Breast epithelium (tissue), 4 donors: Measurements from ENCODE around the gene FOLR3. TPM values are rescaled to one million over a fixed set of nuclear protein-coding genes. Genes with fewer than 3 reads are reported as not detected.
"Not testable (repeated sequence)": the region's sequence is repeated elsewhere in the genome, so short reads cannot be mapped to it uniquely, and the experiment has no call there.

Source experiments
- DNase-seq, 2 donors: peaks; one replicate each; pipeline ENCODE4 v3.0.0-alpha.2; 2019; ENCODE audit warnings: low spot score in 2 of 2
- H3K27ac ChIP-seq, 2 donors: fragments of 200-600 bp; sonication (generic) in 1 of 2; one replicate each; pipeline ENCODE4 v1.5.1; 2016 to 2019; ENCODE audit warnings: mild to moderate bottlenecking in 1 of 2
- H3K27me3 ChIP-seq, 2 donors: fragments of 200-600 bp; sonication (generic) in 1 of 2; one replicate each; pipeline versions ENCODE4 v1.5.1 to v1.6.0; 2017 to 2019; ENCODE audit warnings: control low read depth in 1 of 2, mild to moderate bottlenecking in 1 of 2
- H3K36me3 ChIP-seq: fragments of 200-600 bp; one replicate; pipeline ENCODE4 v1.5.1; 2019
- H3K4me1 ChIP-seq, 2 donors: fragments of 200-600 bp; sonication (generic); one replicate each; pipeline ENCODE4 v1.5.1; 2016 to 2019; ENCODE audit warnings: control low read depth in 1 of 2
- H3K4me3 ChIP-seq, 3 donors: fragments of 200-600 bp; sonication (generic); 1 replicate in 2 of 3; 2 replicates in 1 of 3; pipeline ENCODE4 v1.5.1; 2016 to 2019; ENCODE audit warnings: mild to moderate bottlenecking in 3 of 3, moderate library complexity in 2 of 3
- H3K9me3 ChIP-seq, 2 donors: fragments of 200-600 bp; sonication (generic) in 1 of 2; one replicate each; pipeline ENCODE4 v1.5.1; 2016 to 2019; ENCODE audit warnings: control low read depth in 1 of 2
- POLR2A ChIP-seq: fragments of 450-650 bp; IDR thresholded peaks from one replicate; pipeline ENCODE4 v1.6.1; 2016; ENCODE audit warnings: antibody characterized with exemption, mild to moderate bottlenecking, moderate library complexity
- POLR2AphosphoS5 ChIP-seq, 3 donors: sonication (generic); formaldehyde crosslinking; IDR thresholded peaks; one replicate each; pipeline ENCODE4 v1.6.1; 2017; ENCODE audit warnings: antibody characterized with exemption in 3 of 3
- intact Hi-C: fragments of 100-400 bp; cut with DNase I; formaldehyde crosslinking; loops from one replicate; pipeline ENCODE4 v1.15.1; 2023; ENCODE audit warnings: low total_unique reads
- total RNA-seq, 3 donors: library from RNA; depleted of rRNA; stranded (reverse); fragments of >200 nt; gene quantifications; one replicate each; pipeline ENCODE4 v1.1.0, GENCODE V29; 2016
- TF ChIP-seq, protein P1 (sequence below), 3 donors: fragments of 450-650 bp; IDR thresholded peaks; one replicate each; pipeline ENCODE4 v1.5.1; 2016 to 2017; ENCODE audit warnings: antibody characterized with exemption in 3 of 3, mild to moderate bottlenecking in 3 of 3, moderate library complexity in 3 of 3

FOLR3 gene
- under 1 TPM in 1 of 3 donors, not detected in 2; 0.48 TPM for total RNA-seq

DNA sequence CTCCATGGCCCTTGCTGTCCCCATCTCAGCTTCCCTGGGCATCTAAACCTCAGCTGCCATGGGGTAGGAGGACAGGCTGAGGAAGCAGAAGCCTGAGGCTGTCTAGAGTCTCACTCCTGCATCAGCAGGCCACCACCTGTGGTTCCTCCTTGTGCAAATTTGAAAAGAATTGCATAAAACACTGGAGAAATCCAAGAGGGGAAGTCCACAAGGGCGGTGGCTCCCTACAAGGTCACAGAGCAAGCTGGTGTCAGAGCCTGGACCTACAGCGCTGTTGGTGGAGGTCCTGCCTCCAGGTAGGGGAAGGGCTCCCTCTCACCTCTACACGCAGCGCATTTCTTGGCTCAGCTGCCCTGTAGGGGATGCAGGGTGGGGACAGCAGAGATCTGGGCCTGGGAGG lies at the start of gene FOLR3:
Gene FOLR3, plus strand, starts transcription at position 253 of the 400 bp plus-strand sequence. CDS start 228 bp downstream, outside the sequence.
- H3K27ac ChIP-seq, H3K4me1 ChIP-seq, H3K36me3 ChIP-seq, DNase-seq, H3K27me3 ChIP-seq, intact Hi-C loops, H3K4me3 ChIP-seq, H3K9me3 ChIP-seq: not testable (repeated sequence)

DNA sequence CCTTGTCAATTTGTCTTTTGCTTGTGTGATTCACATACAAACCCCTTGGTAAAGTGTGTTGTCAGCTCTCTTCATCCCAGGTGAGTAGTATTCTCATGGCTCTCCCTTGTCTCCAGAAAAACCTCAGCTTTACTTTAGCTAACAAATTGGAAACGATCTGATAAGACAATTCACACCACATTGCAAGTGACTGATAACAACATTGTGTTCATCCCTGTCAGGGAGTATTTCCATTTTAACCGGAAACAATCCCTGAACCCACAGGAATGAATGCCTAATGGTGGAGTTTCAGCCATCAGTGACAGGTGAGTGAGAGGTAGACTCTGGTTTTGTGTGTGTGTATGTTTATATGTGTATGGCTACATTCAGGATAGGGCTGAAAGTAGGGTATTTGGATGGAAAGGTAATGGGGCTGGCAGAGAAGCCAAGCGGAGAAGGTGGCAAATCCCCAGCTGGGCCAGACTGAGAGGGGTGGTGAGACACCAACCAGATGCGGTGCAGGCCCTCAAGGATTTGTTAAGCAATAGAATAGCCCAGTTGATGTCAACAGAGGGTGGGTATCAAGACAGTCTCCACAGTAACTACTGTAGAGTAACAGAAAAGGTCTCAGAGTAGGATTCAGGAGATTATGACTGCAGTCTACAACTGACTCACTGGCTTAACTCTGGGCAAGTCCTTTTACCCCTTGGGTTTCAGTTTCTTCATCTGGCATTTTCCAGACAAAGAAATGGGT lies 47.3 kb upstream of the FOLR3 start:
- DNase-seq: no peak
- Histone ChIP-seq H3K4me3 (no peak overlapping the region), H3K4me1 (peaks cover 0 to 7% of the 10 kb centered on the region in 2 donors), H3K9me3 (no peaks in the 10 kb centered on the region), H3K36me3 (no peaks in the 10 kb centered on the region), H3K27ac (peak overlapping the region in 1 of 2 donors; percentile 10), H3K27me3 (no peaks in the 10 kb centered on the region)
- TF ChIP-seq POLR2A: no peak
- TF ChIP-seq, protein P1, sequence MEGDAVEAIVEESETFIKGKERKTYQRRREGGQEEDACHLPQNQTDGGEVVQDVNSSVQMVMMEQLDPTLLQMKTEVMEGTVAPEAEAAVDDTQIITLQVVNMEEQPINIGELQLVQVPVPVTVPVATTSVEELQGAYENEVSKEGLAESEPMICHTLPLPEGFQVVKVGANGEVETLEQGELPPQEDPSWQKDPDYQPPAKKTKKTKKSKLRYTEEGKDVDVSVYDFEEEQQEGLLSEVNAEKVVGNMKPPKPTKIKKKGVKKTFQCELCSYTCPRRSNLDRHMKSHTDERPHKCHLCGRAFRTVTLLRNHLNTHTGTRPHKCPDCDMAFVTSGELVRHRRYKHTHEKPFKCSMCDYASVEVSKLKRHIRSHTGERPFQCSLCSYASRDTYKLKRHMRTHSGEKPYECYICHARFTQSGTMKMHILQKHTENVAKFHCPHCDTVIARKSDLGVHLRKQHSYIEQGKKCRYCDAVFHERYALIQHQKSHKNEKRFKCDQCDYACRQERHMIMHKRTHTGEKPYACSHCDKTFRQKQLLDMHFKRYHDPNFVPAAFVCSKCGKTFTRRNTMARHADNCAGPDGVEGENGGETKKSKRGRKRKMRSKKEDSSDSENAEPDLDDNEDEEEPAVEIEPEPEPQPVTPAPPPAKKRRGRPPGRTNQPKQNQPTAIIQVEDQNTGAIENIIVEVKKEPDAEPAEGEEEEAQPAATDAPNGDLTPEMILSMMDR (IDR thresholded peaks at IDR 0.05): no peak
- no peak for TF ChIP-seq POLR2AphosphoS5 (IDR thresholded peaks at IDR 0.05)
- intact Hi-C loops: no loop called here

DNA sequence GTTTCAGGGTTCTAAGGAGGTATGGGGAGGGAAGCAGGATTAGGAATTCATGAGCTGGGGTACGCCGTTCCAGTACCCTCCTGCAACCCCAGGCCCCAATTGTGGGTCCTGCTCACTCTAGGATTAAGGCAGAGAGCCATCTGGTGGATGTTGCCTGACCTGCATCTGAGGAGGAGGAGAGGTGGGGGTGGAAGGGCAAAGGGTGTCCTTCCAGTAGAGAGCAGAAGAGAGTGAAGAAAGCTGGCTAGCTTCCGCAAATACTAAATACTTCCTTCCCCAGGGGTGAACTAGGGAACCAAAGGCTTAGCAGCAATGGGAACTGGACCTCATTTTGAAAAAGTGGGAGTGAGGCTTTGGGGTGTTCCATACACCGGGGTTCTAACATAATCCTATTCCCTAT lies 44.2 kb upstream of the FOLR3 start:
- no peaks in the 10 kb centered on the region for H3K36me3 ChIP-seq

DNA sequence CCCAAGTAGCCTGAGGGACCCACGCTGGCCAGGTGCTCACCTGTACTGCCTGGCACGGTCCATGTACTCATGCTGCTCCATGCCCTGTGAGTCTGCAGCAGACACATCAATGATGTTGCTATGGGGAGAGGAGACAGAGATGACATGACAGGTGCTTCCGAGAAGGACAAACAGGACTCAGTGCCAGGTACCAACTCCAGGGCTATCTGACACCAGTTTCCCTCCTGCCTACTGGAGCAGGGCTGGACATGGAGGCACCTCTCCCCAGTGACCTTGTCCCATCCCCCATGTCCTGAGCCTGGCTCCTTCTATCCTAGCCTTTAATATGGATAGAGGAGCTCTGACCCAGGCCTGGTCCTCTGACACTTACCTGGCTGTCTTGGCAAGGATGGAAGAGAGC lies 36.8 kb upstream of the FOLR3 start:
- intact Hi-C loops: loop anchor here (10.0 kb wide), 1 partner anchor 84 kb away; no protein-coding TSS in a partner anchor
- TF ChIP-seq POLR2AphosphoS5 (IDR thresholded peaks at IDR 0.05): no peak
- no peak for TF ChIP-seq POLR2A
- TF ChIP-seq, protein P1 (IDR thresholded peaks at IDR 0.05): no peak
- Histone ChIP-seq H3K4me1 (peaks cover 10 to 19% of the 10 kb centered on the region in 2 donors), H3K27ac (peak overlapping the region in 1 of 2 donors; percentile 8), H3K9me3 (no peaks in the 10 kb centered on the region), H3K4me3 (no peak overlapping the region), H3K27me3 (no peaks in the 10 kb centered on the region), H3K36me3 (peaks cover 15% of the 10 kb centered on the region)
- no peak for DNase-seq

More for the DNA sequence above, 44.2 kb upstream of the FOLR3 start:
- H3K27ac ChIP-seq: peak overlapping the region; percentile 29 to 70
- peak; percentile 66 to 71 for DNase-seq
- H3K4me3 ChIP-seq: no peak overlapping the region
- H3K27me3 ChIP-seq: no peaks in the 10 kb centered on the region
- H3K4me1 ChIP-seq: peaks cover 0 to 7% of the 10 kb centered on the region in 2 donors
- no peak for TF ChIP-seq POLR2A
- peak in 2 of 3 donors; percentile 42 to 67 for TF ChIP-seq POLR2AphosphoS5 (IDR thresholded peaks at IDR 0.05)
- TF ChIP-seq, protein P1 (IDR thresholded peaks at IDR 0.05): peak; percentile 59 to 97 (median 90)
- H3K9me3 ChIP-seq: no peaks in the 10 kb centered on the region
- intact Hi-C loops: loop anchor here (10.0 kb wide), 1 partner anchor 76 kb away; no protein-coding TSS in a partner anchor

DNA sequence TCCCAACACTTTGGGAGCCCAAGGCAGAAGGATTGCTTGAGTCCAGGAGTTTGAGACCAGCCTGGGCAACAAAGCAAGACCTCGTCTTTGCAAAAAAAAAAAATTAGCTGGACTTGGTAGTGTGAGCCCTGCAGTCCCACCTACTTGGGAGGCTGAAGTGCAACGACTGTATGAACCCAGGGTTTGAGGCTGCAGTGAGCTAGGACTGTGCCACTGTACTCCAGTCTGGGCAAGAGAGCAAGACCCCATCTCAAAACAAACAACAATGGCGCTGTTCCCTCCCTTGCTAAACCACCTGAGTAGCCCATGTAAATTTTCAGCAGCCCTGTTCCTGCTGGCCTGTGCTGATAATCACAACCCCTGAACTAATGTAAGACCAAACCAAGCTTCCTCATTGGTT lies 35.5 kb upstream of the FOLR3 start:
- Histone ChIP-seq H3K4me1 (peaks cover 10 to 19% of the 10 kb centered on the region in 2 donors), H3K9me3 (no peaks in the 10 kb centered on the region), H3K27me3 (no peaks in the 10 kb centered on the region), H3K4me3 (no peak overlapping the region), H3K36me3 (peaks cover 15% of the 10 kb centered on the region), H3K27ac (peak overlapping the region; percentile 11 to 42)
- DNase-seq: no peak
- intact Hi-C loops: no loop called here
- TF ChIP-seq POLR2A (no peak), POLR2AphosphoS5 (IDR thresholded peaks at IDR 0.05) (no peak)
- TF ChIP-seq, protein P1 (IDR thresholded peaks at IDR 0.05): no peak
